CD4-positive, alpha-beta T cell treated with Interleukin-4 for 1 hour (primary cell): ENCODE measurements around the gene KASH5.
"Not testable (repeated sequence)": the region's sequence is repeated elsewhere in the genome, so short reads cannot be mapped to it uniquely, and the experiment has no call there.

ENCODE experiments used
- DNase-seq, 2 donors: peaks; one replicate each; pipeline ENCODE4 v3.0.0-alpha.2; 2020 to 2022

KASH5 gene

GRCh38 chr19:49439836-49440235 is 51.8 kb downstream of the KASH5 start:
- DNase-seq = no peak

DNA sequence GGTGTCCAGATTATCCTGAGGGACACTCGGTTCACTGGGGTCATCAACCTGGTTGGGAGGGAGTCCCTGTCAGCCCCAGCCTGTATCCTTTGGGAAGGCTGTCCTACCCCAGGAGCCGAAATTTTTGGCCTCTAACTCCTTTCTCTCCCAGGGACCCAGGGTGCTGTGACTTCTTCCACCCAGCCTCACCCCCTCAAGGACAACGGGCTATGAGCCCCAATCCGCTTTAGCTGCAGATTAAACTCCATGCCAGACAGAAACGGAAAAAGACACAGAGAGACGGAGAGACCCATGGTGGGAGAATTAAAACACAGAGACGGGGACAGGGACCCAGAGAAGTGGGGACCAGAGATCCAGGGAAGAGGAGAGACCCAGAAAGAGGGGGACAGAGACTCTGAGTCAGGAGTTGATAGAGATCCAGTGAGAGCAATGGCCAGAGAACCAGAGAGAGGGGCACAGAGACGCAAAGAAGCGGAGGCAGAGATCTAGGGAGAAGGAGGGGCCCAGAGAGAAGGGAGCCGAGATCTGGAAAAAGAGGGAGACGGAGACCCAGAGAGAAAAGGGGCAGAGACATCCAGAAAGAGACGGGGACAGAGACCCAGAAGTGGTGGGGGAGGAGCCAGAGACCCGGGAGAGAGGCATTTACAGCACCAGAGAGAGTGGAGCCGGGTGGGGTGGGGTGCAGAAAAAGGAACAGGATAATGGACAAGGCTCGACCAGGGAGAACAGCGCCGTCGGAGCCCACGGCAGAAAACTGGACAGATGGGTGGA is 52.6 kb downstream of the KASH5 start:
- no peak for DNase-seq

DNA sequence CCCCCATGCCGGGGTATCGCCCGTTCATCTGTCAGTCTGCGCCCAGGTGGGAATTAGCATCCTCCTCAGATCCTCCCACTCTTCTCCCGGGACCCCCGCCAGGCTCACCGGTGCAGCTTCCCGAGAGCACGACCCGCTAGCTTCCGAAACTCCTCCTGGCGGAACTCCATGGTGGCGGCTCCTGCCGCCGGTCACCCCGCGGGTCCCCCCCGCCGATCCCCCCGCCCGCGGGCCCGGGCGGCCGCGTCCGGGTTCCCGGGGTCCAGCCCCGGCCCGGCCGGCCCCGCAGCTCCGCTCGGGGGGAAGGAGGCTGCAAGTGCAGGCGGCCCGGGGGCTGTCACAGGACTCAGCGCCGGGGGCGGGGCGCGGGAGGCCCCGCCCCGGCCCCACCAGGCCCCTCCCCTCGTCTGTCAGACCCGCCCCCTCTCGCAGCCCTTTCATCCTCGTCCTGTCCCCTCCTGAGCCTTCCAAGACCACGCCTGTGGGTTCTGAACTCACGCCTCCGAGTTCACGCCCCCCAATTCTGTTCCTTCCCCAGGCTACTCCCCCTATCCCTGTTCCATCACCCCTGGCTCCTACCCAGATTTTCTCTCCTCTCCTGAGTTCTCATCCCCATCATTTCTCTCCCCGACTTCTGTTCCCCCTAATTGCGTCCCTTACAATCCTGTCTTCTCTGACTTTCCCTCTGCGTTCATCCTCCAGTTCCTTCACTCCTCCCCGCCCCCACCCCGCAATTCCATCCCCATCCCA is 53.3 kb downstream of the KASH5 start, which contains the start of gene SLC17A7:
SLC17A7 (minus strand) TSS at position 318 of the 750 bp plus-strand sequence; CDS start at position 170, 148 bp downstream.
- DNase-seq = peak; percentile 49 to 56

GRCh38 chr19:49441960-49442350 is 53.9 kb downstream of the KASH5 start:
- DNase-seq = no peak

- DNase-seq = no peak
Measured at GRCh38 chr19:49442354-49442753, 54.3 kb downstream of the KASH5 start.

GRCh38 chr19:49442771-49443365 is 54.8 kb downstream of the KASH5 start:
- peak; percentile 49 to 62 for DNase-seq

DNA sequence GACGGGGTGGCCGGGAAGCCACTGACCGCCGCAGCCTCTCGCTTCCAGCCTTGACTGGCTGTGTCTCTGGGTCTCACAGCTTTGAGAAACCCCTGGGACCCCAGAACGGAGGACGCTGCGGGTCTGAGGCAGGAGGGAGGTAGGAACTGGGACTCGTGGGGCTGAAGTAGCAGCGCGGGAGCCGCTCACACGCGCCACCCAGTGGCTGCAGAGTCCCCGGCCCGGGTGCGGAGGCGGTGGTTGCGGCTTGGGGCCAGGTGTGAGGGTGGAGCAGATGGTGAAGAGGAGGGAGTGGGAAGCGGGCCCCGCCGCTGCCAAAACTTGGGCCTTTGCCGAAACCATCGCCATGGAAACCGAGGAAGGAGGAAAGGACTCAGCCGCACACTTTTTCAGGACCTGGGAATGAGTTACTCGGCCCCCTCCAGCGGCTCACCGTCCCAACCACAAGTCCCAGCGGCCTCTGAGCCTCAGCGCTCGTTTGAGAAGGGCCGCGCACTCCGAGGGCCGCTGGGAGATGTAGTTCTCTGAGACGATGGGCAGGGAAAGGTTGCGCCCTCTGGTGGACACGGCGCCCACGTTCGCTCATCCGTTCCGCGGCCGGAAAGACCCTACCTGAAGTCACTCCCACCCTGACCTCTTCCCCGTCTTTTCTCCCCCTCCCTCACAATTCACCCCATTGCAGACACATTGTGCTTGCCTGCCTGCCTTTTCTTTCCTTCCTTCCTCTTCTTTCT is 55.5 kb downstream of the KASH5 start:
- peak; percentile 93 for DNase-seq

DNA sequence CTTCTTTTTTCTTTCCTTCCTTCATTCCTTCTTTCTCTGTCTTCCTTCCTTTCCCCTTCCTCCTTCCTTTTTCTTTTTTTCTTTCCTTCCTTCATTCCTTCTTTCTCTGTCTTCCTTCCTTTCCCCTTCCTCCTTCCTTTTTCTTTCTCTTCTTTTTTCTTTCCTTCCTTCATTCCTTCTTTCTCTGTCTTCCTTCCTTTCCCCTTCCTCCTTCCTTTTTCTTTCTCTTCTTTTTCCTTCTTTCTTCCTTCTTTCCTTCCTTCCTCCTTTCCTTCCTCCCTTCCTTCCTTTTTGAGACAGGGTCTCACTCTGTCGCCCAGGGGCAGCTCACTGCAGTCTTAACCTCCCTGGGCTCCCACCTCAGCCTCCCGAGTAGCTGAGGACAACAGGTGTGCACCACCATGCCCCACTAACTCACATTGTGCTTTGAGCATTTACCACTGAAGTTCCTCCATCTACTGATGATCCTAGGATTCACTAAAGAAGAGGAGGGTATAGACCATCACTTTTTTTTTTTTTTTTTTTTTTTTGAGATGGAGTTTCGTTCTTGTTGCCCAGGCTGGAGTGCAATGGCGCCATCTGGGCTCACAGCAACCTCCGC is 56.2 kb downstream of the KASH5 start:
- not testable (repeated sequence) for DNase-seq

GRCh38 chr19:49445997-49446396 is 57.9 kb downstream of the KASH5 start:
- no peak for DNase-seq

DNA sequence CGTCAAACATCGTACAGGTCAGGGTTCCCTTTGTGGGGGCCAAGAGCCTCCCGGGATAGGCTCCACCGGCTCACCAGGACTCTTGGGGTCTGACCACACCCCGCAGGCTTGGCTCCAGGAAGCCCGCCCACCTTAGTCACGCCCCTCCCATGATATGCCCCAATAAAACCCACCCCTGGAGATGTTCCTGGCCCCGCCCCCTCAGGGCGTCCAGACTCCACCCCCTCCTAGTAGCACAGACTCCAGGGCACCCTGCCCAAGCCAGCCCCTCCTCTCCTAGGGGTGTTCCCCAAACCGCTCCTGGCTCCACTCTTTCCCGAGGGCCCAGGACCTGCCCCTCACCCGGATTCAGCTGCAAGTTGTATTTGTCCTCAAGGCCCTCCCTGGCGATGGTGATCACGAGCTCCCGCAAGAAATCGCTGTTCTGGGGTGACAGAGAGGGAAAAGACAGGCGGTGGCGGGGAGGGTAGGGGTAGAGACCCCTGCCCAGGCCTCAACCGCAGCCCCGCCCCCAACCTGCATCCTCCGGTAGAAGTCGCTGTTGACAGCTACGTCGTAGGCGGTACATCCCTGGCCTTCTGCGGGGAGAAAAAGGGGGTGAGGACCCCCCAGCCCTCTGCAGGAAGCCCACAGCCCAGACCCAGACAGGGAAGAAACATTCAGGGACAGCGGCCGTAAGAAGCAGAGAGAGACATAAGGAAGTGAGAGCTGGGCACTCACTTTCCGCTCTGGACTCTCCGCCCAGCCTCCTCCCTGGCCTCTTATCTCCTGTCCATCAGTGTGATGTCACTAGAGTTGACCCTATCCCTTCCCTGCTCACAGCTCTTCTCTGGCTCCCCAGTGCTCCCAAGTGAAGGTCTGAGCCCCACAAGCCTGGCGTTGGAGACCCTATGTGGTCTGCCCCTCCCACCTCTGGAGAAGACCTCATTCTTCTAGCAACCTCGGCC is 59.7 kb downstream of the KASH5 start:
- no peak for DNase-seq

DNA sequence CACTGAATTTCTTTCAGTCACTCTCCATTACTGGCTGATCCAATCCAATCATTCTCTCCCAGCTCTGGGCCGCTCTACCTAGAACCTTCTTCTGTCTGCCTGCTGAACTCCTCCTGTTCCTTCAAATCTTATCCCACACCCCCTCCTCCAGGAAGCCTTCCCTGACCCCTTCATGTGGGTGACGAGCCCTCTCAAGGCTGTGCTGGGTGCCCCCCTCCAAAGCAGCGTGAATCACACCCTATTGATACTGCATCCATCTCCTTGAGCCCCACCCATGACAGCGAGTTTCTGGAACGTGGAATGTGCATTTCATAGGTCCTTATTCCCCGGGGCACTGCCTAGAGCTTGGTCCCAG is 60.4 kb downstream of the KASH5 start:
- DNase-seq = no peak

- no peak for DNase-seq
Measured at GRCh38 chr19:49450405-49450804, 62.4 kb downstream of the KASH5 start.

GRCh38 chr19:49451430-49452181 is 63.6 kb downstream of the KASH5 start, which contains the start of gene PIH1D1:
PIH1D1 (minus strand) TSS chr19:49451814; CDS start chr19:49451574, 240 bp downstream.
- DNase-seq = peak; percentile 98

- DNase-seq = peak; percentile 98
Measured at GRCh38 chr19:49453013-49453756, 65.1 kb downstream of the KASH5 start, which contains the start of gene ALDH16A1. ALDH16A1 (plus strand) TSS chr19:49453225; CDS start chr19:49453332, 107 bp downstream.

DNA sequence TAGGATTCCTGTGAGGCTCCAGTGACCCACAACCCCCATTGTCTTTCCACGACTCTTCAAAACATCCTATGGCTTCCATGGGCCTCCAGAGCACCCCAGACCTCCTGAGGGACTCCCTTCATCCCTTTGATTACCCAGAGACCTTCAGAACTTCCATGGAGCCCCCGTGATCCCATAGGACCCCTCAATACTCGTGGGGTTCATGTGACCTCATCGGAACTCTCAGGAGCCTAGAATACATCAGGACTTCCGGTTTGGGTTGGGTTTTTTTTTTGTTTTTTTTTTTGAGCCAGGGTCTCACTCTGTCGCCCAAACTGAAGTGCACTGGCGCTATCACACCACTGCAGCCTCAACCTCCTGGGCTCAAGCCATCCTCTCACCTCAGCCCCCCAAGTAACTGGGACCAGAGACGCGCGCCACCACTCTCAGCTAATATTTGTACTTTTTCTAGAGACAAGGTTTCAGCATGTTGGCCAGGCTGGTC is 65.8 kb downstream of the KASH5 start:
- peak in 1 of 2 donors; percentile 40 for DNase-seq

DNA sequence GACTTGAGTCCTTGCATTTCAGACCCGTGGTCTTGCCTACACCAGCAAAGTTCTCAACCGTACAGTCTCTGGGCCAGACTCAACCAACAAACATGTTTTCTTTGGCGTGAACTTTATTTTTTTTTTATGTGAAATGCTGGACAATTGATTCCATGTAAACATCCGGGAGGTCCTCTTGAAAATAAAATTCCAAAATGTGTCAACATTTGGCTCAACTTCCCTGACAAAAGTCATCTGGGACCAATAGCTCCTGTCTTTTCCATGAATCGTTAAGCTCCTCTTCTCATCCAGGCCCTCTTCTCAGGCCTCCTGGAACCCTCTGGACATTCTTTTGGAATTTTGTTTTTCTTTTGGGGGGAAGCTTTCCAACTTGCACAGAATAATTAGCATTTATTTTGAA is 67.7 kb downstream of the KASH5 start:
- DNase-seq = no peak

DNA sequence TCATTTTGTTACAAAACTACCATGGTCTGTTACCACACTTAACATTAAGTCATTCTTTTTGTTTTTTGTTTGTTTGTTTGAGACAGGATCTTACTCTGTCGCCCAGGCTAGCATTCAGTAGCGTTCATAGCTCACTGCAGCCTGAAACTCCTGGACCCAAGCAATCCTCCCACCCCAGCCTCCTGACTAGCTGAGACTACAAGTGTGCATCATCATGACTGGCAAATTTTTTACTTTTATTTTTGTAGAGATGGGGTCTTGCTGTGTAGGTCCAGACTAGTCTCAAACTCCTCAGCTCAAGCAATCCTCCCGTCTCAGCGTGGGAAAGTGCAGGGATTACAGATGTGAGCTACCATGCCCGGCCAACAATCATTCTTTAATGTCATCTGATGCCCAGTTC is 68.3 kb downstream of the KASH5 start:
- no peak for DNase-seq

GRCh38 chr19:49458567-49458903 is 70.5 kb downstream of the KASH5 start:
- no peak for DNase-seq

GRCh38 chr19:49459388-49459787 is 71.3 kb downstream of the KASH5 start:
- no peak for DNase-seq

- DNase-seq = not testable (repeated sequence)
Measured at GRCh38 chr19:49461130-49461529, 73.1 kb downstream of the KASH5 start.
